Calu3 (cell line): ENCODE results near the gene SERPINA10. TPM values are rescaled to one million over a fixed set of nuclear protein-coding genes. Genes with fewer than 3 reads are reported as not detected.

Experiments
- BruUV-seq: library from RNA; stranded (reverse); fragments of 400-500 nt; replicated peaks from 2 replicates; lab custom pipeline; 2021; lab: Mats Ljungman, UMichigan
- CTCF ChIA-PET: fragments of 300-600 bp; sonication (Branson Sonifier 250); formaldehyde crosslinking; loops from one replicate; lab custom pipeline; 2022; ENCODE audit warnings: antibody characterized with exemption; lab: Charles Lee
- DNase-seq: peaks from one replicate; pipeline ENCODE4 v3.0.0; 2022
- H3K27ac Mint-ChIP-seq: one replicate; pipeline ENCODE4 v1.8.0; 2022; ENCODE audit warnings: mixed read lengths; ENCODE audit not compliant: unreplicated experiment
- H3K27me3 Mint-ChIP-seq: one replicate; pipeline ENCODE4 v1.8.0; 2022; ENCODE audit warnings: mixed read lengths; ENCODE audit not compliant: unreplicated experiment
- H3K36me3 Mint-ChIP-seq: one replicate; pipeline ENCODE4 v1.8.0; 2022; ENCODE audit warnings: mild to moderate bottlenecking, moderate library complexity, mixed read lengths; ENCODE audit not compliant: insufficient read depth, unreplicated experiment
- H3K4me1 Mint-ChIP-seq: one replicate; pipeline ENCODE4 v1.8.0; 2022; ENCODE audit warnings: mild to moderate bottlenecking, low read depth, mixed read lengths; ENCODE audit not compliant: unreplicated experiment
- H3K4me3 Mint-ChIP-seq: one replicate; pipeline ENCODE4 v1.8.0; 2022; ENCODE audit warnings: mild to moderate bottlenecking, low read depth, moderate library complexity, mixed read lengths; ENCODE audit not compliant: unreplicated experiment
- H3K9me3 Mint-ChIP-seq: one replicate; pipeline ENCODE4 v1.8.0; 2022; ENCODE audit warnings: low read depth, mixed read lengths; ENCODE audit not compliant: unreplicated experiment
- intact Hi-C: fragments of 100-400 bp; cut with micrococcal nuclease; formaldehyde crosslinking; loops from one replicate; pipeline ENCODE4 v1.10.0; 2022; ENCODE audit not compliant: unreplicated experiment
- total RNA-seq: library from RNA; stranded (reverse); gene quantifications from 2 replicates; pipeline ENCODE4 v1.2.3, GENCODE V29; 2022
- TF ChIP-seq, protein P1 (sequence below): fragments of 200-600 bp; IDR thresholded peaks from one replicate; pipeline ENCODE4 v1.8.0; 2022; ENCODE audit warnings: antibody characterized with exemption; ENCODE audit not compliant: unreplicated experiment

Gene SERPINA10
- total RNA-seq, 1 experiment from 2014 or later, result not detected

DNA sequence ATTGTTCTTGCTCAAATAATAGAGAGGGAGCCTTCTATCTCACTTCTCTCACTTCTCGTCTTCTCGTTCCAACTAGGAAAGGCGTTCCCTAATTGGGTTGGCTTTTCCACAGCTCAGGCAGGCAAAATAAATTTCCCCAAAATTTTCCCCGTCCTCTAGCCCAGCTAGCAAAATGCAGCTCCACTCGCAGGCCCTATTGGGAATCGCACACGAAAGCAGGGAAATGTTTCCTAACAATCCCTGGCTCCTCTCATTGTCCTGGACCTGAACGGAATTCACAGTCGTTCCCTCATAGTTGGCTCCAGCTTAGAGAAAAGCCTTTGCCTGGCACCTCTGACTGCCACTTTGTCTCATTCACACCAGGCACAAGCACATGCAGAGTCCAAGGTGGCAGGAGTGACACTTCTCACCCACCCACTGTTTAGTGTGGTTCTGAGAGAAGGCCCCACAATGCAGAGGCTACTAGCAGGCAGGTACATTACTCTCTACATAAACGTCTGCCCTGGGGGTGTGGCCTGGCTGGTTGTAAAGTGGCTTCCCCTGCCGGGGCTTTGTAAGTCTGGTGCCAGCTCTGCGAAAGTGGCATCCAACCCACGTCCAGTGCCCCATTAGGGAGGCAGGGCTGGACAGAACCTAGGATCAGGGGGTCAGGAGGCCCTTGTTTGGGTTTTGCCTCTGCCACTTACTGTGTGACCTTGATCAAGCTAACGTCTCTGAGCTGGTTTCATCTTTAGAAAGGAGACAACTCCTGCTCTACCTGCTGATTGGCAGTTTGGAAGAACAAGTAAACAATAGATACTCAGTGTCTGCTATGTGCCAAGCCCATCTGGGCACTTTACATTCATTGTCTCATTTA lies 4.2 kb downstream of the SERPINA10 start:
- Mint-ChIP-seq H3K27me3 (peaks cover 20% of the 10 kb centered on the region), H3K36me3 (no peaks in the 10 kb centered on the region), H3K4me1 (no peaks in the 10 kb centered on the region), H3K9me3 (no peaks in the 10 kb centered on the region), H3K4me3 (no peak overlapping the region), H3K27ac (no peak overlapping the region)
- CTCF ChIA-PET, result interaction anchor here (0.6 kb wide), 1 partner anchor 1167 kb away, joined by 3 read pairs; no protein-coding TSS in a partner anchor
- DNase-seq, result no peak
- TF ChIP-seq, protein P1, sequence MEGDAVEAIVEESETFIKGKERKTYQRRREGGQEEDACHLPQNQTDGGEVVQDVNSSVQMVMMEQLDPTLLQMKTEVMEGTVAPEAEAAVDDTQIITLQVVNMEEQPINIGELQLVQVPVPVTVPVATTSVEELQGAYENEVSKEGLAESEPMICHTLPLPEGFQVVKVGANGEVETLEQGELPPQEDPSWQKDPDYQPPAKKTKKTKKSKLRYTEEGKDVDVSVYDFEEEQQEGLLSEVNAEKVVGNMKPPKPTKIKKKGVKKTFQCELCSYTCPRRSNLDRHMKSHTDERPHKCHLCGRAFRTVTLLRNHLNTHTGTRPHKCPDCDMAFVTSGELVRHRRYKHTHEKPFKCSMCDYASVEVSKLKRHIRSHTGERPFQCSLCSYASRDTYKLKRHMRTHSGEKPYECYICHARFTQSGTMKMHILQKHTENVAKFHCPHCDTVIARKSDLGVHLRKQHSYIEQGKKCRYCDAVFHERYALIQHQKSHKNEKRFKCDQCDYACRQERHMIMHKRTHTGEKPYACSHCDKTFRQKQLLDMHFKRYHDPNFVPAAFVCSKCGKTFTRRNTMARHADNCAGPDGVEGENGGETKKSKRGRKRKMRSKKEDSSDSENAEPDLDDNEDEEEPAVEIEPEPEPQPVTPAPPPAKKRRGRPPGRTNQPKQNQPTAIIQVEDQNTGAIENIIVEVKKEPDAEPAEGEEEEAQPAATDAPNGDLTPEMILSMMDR, result no peak
- intact Hi-C loops, result no loop called here
- BruUV-seq, result no TSS peak

DNA sequence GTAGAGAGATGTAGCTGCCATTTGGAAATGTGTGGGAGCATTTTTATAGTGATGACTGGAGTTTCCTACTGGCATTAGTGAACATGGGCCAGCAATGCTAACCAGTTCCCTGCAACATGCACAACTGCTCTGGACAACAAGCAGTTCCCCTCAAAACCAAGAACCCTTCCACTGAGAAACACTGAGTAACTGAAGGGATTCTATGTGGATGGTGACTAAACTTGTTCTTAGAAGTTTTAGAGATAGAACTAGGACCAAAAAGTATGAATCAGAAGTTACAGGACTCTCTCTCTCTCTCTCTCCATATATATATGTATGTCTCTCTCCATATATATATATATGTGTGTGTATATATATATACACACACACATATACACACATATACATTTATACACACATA lies 7.9 kb downstream of the SERPINA10 start:
- Mint-ChIP-seq H3K27ac (no peak overlapping the region), H3K4me1 (no peaks in the 10 kb centered on the region), H3K9me3 (no peaks in the 10 kb centered on the region), H3K27me3 (peaks cover 20% of the 10 kb centered on the region), H3K36me3 (no peaks in the 10 kb centered on the region), H3K4me3 (no peak overlapping the region)
- DNase-seq, result no peak
- CTCF ChIA-PET, result interaction anchor here (0.6 kb wide), 1 partner anchor 1503 kb away, joined by 3 read pairs; no protein-coding TSS in a partner anchor
- TF ChIP-seq, protein P1, result no peak
- intact Hi-C loops, result no loop called here
- no TSS peak for BruUV-seq

DNA sequence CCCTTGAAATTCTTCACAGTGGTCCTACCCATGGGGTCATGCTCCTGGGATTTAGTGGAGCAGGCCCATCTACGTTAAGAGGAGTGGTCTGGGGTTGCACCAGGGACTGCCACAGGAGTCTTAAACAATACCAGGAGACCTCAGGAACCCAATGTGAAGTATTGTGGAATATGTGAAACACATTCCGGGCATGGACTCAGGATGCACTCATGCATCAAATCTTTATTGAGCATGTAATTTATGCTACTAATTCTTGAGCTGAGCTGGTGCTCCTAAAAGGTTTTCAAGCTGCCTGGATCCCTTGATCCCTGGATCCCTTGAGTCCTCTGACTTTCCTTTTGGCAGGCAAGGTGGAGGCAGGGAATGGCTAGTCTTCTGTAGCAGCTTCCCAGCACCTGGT lies 8.8 kb downstream of the SERPINA10 start:
- Mint-ChIP-seq H3K4me1 (no peaks in the 10 kb centered on the region), H3K36me3 (no peaks in the 10 kb centered on the region), H3K27me3 (peaks cover 20% of the 10 kb centered on the region), H3K27ac (no peak overlapping the region), H3K4me3 (no peak overlapping the region), H3K9me3 (no peaks in the 10 kb centered on the region)
- intact Hi-C loops, result no loop called here
- no TSS peak for BruUV-seq
- TF ChIP-seq, protein P1, result no peak
- DNase-seq, result no peak
- CTCF ChIA-PET, result no interaction called here

DNA sequence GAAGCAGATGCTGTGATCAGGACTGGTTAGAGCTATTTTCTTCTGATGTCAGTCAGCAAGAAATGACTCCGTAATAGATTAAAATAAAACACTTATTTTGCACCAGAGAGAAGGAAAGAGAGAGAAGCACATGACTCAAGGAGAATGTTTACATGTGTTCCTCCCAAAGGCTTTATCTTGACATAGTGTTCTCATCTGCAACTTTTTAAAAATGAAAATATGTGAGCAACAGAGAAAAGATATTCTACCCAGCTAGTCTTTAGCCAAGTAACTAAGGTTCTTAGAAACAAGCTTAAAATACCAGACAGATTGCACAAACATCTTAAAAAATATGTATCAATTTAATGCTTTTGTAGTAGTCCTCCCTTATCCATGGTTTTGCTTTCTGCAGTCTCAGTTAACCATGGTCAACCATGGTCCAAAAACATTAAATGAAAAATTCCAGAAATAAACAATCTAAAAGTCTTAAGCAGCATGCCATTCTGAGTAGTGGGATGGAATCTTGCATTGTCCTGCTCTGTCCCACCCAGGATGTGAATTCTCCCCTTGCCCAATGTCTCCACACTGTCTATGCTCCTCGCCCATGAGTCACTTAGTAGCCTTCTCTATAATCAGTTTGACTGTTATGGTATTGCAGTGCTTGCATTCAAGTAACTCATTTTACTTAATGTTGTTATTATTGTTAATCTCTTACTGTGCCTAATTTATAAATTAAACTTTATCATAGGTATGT lies 9.9 kb downstream of the SERPINA10 start:
- H3K27ac Mint-ChIP-seq, result no peak overlapping the region
- DNase-seq, result no peak
- H3K27me3 Mint-ChIP-seq, result peaks cover 14% of the 10 kb centered on the region
- H3K9me3 Mint-ChIP-seq, result no peaks in the 10 kb centered on the region
- CTCF ChIA-PET, result no interaction called here
- intact Hi-C loops, result no loop called here
- TF ChIP-seq, protein P1, result no peak
- H3K4me1 Mint-ChIP-seq, result no peaks in the 10 kb centered on the region
- H3K36me3 Mint-ChIP-seq, result no peaks in the 10 kb centered on the region
- BruUV-seq, result no TSS peak
- no peak overlapping the region for H3K4me3 Mint-ChIP-seq
